B cell (primary cell): ENCODE data around the gene EPX.

Experiments used
- EZH2 ChIP-seq: IDR thresholded peaks from 2 replicates; pipeline ENCODE4 v1.6.1; 2012; ENCODE audit warnings: borderline replicate concordance, low read depth, mild to moderate bottlenecking, moderate library complexity, low read length; ENCODE audit not compliant: insufficient read depth, poor library complexity, severe bottlenecking
- TF ChIP-seq, protein P1 (sequence below): fragments of 200-600 bp; IDR thresholded peaks from one replicate; pipeline ENCODE4 v1.8.0; 2022; ENCODE audit warnings: antibody characterized with exemption, mild to moderate bottlenecking

DNA sequence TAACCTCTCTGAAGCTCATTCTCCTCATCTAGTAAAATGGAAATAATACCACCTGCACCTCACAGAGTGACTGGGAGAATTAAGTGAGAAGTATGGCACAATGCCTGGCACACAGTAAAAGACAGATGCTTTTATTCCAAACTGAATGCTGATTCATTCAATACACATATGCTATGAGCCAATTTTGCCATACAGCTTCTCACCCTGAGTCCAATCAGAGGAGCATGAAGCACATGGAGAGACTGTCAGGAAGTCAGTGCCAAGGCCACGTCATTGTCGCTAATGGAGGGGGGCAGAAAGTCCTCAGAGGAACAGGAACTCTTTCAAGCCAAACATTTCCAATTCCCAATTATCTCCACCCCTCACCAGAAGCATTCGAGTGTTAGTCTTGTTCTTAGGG lies 14.9 kb downstream of the EPX start:
- TF ChIP-seq, protein P1, sequence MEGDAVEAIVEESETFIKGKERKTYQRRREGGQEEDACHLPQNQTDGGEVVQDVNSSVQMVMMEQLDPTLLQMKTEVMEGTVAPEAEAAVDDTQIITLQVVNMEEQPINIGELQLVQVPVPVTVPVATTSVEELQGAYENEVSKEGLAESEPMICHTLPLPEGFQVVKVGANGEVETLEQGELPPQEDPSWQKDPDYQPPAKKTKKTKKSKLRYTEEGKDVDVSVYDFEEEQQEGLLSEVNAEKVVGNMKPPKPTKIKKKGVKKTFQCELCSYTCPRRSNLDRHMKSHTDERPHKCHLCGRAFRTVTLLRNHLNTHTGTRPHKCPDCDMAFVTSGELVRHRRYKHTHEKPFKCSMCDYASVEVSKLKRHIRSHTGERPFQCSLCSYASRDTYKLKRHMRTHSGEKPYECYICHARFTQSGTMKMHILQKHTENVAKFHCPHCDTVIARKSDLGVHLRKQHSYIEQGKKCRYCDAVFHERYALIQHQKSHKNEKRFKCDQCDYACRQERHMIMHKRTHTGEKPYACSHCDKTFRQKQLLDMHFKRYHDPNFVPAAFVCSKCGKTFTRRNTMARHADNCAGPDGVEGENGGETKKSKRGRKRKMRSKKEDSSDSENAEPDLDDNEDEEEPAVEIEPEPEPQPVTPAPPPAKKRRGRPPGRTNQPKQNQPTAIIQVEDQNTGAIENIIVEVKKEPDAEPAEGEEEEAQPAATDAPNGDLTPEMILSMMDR = no peak
- no peak for TF ChIP-seq EZH2
